ENCODE data around the gene UGT1A3. TPM values are rescaled to one million over a fixed set of nuclear protein-coding genes. Genes with fewer than 3 reads are reported as not detected.

UGT1A3 gene
- total RNA-seq, 1 donor from 2014 or later, result not detected

DNA sequence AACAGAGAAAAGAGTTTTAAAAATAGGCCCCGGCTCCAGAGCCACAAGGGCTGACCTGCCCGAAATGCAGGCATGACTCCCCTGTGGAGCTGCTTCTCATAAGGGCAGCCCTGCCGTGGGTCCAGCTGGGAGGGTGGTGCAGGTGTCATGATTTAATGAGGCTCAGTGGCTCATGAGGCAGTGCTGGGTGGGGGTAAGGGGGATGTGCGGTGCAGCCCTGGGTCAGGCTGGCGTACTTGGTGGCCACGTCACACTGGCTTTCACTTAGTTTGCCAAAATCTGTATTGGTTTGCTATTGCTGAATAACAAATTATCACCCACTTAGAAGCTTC is 91.9 kb downstream of the UGT1A3 start:
- Histone ChIP-seq H3K36me3 (no peaks in the 10 kb centered on the region), H3K9me3 (no peaks in the 10 kb centered on the region), H3K27ac (no peak overlapping the region), H3K4me3 (no peak overlapping the region), H3K4me1 (no peaks in the 10 kb centered on the region), H3K27me3 (no peaks in the 10 kb centered on the region)
- DNase-seq (ENCODE audit: low spot score in 2 of 2), result peak in 1 of 2 donors; percentile 55
- TF ChIP-seq CTCF (IDR thresholded peaks at IDR 0.05), result no peak
- intact Hi-C loops (cut with DNase I), result no loop called here

DNA sequence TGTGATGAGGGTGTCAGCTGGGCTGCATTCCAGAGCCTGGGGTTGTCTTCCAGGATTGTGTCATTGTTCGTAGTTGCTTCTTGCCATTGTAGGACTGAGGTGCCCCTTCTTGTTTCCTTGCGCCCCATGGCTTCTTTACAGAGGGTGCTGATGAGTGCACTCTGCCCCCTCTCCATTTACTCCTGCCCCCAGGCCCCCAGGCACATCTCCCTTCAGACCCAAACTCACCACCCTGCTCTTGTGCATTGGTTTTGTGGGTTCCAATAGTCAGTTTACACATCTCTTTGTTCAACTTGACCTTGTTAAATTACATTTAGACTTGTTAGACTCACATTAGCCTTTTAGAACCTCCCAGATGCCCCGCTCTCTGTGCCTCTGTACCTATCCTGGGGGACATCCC is 92.4 kb downstream of the UGT1A3 start:
- no peak for TF ChIP-seq CTCF (IDR thresholded peaks at IDR 0.05)
- DNase-seq (ENCODE audit: low spot score in 2 of 2), result peak in 1 of 2 donors; percentile 45
- H3K9me3 ChIP-seq, result no peaks in the 10 kb centered on the region

GRCh38 chr2:233821709-233822100 is 92.9 kb downstream of the UGT1A3 start:
- no peaks in the 10 kb centered on the region for H3K36me3 ChIP-seq
- TF ChIP-seq CTCF (IDR thresholded peaks at IDR 0.05), result no peak
- no peak overlapping the region for H3K4me3 ChIP-seq
- H3K4me1 ChIP-seq, result no peaks in the 10 kb centered on the region
- intact Hi-C loops (cut with DNase I), result no loop called here
- H3K27ac ChIP-seq, result no peak overlapping the region
- H3K9me3 ChIP-seq, result no peaks in the 10 kb centered on the region
- no peaks in the 10 kb centered on the region for H3K27me3 ChIP-seq
- DNase-seq (ENCODE audit: low spot score in 2 of 2), result no peak

More for the DNA sequence above, 92.4 kb downstream of the UGT1A3 start:
- Histone ChIP-seq H3K36me3 (no peaks in the 10 kb centered on the region), H3K27ac (no peak overlapping the region), H3K4me3 (no peak overlapping the region), H3K4me1 (no peaks in the 10 kb centered on the region), H3K27me3 (no peaks in the 10 kb centered on the region)
- intact Hi-C loops (cut with DNase I), result no loop called here

DNA sequence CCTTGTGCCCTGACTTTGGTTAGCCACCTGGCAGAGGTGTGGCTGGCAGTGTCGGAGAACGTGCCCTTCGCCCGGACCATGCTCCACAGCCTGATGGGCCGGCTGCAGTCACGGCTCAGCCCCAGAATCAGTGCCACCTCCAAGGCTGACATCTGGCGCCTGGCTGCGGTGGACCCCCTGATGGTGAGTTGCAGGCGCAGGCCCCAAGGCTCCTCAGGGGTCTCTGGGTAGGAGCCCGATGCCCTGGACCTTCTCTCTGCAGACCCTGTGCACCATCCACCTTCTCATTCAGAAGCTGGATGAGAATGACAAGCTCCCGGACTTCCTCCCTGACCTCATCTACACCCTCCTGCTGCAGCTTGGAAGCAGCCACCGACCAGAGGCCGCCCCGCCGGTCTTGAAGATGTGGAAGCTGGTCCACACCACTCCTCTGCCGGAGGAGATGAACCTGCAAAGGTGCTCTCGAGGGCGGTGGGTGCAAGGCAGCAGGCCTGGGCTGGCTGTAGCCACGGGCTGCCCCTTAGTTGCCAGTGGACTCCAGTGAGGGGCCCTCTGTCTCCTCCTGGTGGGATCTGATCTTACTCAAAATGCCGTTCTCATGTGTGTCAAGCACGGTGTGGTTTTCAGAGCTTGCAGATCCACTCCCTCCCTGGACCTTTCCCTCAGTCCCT is 93.4 kb downstream of the UGT1A3 start:
- H3K27ac ChIP-seq, result no peak overlapping the region
- no peak overlapping the region for H3K4me3 ChIP-seq
- H3K4me1 ChIP-seq, result no peaks in the 10 kb centered on the region
- intact Hi-C loops (cut with DNase I), result no loop called here
- H3K36me3 ChIP-seq, result no peaks in the 10 kb centered on the region
- H3K27me3 ChIP-seq, result no peaks in the 10 kb centered on the region
- no peaks in the 10 kb centered on the region for H3K9me3 ChIP-seq
- no peak for DNase-seq (ENCODE audit: low spot score in 2 of 2)
- TF ChIP-seq CTCF (IDR thresholded peaks at IDR 0.05), result no peak

Other genes with a start within 250 kb of the UGT1A3 start
- 42.7 TPM for gene USP40, start 162.3 kb upstream of the UGT1A3 start, total RNA-seq
- not detected for gene UGT1A8, start 111.4 kb upstream of the UGT1A3 start, total RNA-seq
- gene UGT1A10, start 92.6 kb upstream of the UGT1A3 start, total RNA-seq, result not detected
- not detected for gene UGT1A9, start 57.1 kb upstream of the UGT1A3 start, total RNA-seq
- gene UGT1A7, start 47.1 kb upstream of the UGT1A3 start, total RNA-seq, result not detected
- 10.6 TPM for gene UGT1A6, start 36.2 kb upstream of the UGT1A3 start, total RNA-seq
- not detected for gene UGT1A5, start 16.1 kb upstream of the UGT1A3 start, total RNA-seq
- gene UGT1A4, start 10.3 kb upstream of the UGT1A3 start, total RNA-seq, result not detected
- gene UGT1A1, start 31.2 kb downstream of the UGT1A3 start, total RNA-seq, result not detected
- gene MROH2A, start 49.3 kb downstream of the UGT1A3 start, total RNA-seq, result not detected
- gene HJURP, start 125.5 kb downstream of the UGT1A3 start, total RNA-seq, result not detected
- gene TRPM8, start 188.3 kb downstream of the UGT1A3 start, total RNA-seq, result not detected